ENCODE results near the gene HNRNPF.
"Not testable (repeated sequence)": the region's sequence is repeated elsewhere in the genome, so short reads cannot be mapped to it uniquely, and the experiment has no call there.

Gene HNRNPF

GRCh38 chr10:43448742-43449141 lies 39.8 kb upstream of the HNRNPF start:
- Histone ChIP-seq H3K36me3 (ENCODE audit: control insufficient read depth in 2 of 2, insufficient read depth in 1 of 2, low read length in 2 of 2) (no peaks in the 10 kb centered on the region), H3K4me1 (ENCODE audit: control insufficient read depth, insufficient read depth, low read length) (no peaks in the 10 kb centered on the region), H3K9me3 (ENCODE audit: control insufficient read depth, insufficient read depth, low read depth, low read length) (no peaks in the 10 kb centered on the region), H3K4me3 (ENCODE audit: low read depth, low read length) (no peak overlapping the region), H3K27ac (ENCODE audit: extremely low read depth, low read depth, low read length) (no peak overlapping the region)
- TF ChIP-seq ZNF16 (tag by site-specific recombination; IDR thresholded peaks at IDR 0.05; ENCODE audit: low read depth) (no peak), ZNF433 (tag by site-specific recombination; IDR thresholded peaks at IDR 0.05; ENCODE audit: low read depth) (no peak), ZNF585B (tag by site-specific recombination; IDR thresholded peaks at IDR 0.05) (no peak), GLI2 (tag by site-specific recombination; IDR thresholded peaks at IDR 0.05; ENCODE audit: borderline replicate concordance, low read depth) (no peak), ZNF214 (tag by site-specific recombination; IDR thresholded peaks at IDR 0.05; ENCODE audit: borderline replicate concordance) (no peak), ZBTB20 (tag by site-specific recombination; IDR thresholded peaks at IDR 0.05) (no peak)
- ChIA-PET POLR2A (no interaction called here), CTCF (interaction anchor here (0.6 to 0.7 kb wide), 2 partner anchors 56 to 1067 kb away, joined by 3 to 7 read pairs; no protein-coding TSS in a partner anchor)

GRCh38 chr10:43446219-43447017 lies 37.4 kb upstream of the HNRNPF start:
- H3K27ac ChIP-seq (ENCODE audit: extremely low read depth, low read depth, low read length); H3K9me3 ChIP-seq (ENCODE audit: control insufficient read depth, insufficient read depth, low read depth, low read length); H3K36me3 ChIP-seq (ENCODE audit: control insufficient read depth in 2 of 2, insufficient read depth in 1 of 2, low read length in 2 of 2); H3K4me1 ChIP-seq (ENCODE audit: control insufficient read depth, insufficient read depth, low read length); POLR2A ChIA-PET; H3K4me3 ChIP-seq (ENCODE audit: low read depth, low read length): not testable (repeated sequence)
- TF ChIP-seq ZNF610 (tag by site-specific recombination; IDR thresholded peaks at IDR 0.05; ENCODE audit: borderline replicate concordance): 0 out of 2 replicates have a peak, but pooled peaks have one; percentile 15
- TF ChIP-seq ZNF140 (tag by site-specific recombination; IDR thresholded peaks at IDR 0.05): peak; percentile 13; the same call in 1 of the 2 replicates
- CTCF ChIA-PET: interaction anchor here (1.0 kb wide), 1 partner anchor 10 kb away, joined by 3 read pairs; the partner anchor contains the start of gene ZNF487

- H3K27ac ChIP-seq (ENCODE audit: extremely low read depth, low read depth, low read length): no peak overlapping the region
- no peak overlapping the region for H3K4me3 ChIP-seq (ENCODE audit: low read depth, low read length)
- TF ChIP-seq ZNF362 (tag by site-specific recombination; IDR thresholded peaks at IDR 0.05) (no peak), ZNF768 (tag by site-specific recombination; IDR thresholded peaks at IDR 0.05) (no peak), ZNF274 (IDR thresholded peaks at IDR 0.05; ENCODE audit: low read length) (no peak), ZNF274 (tag by site-specific recombination; IDR thresholded peaks at IDR 0.05; ENCODE audit: borderline replicate concordance) (no peak), ZNF324 (tag by site-specific recombination; IDR thresholded peaks at IDR 0.05) (no peak), ZSCAN23 (tag by site-specific recombination; IDR thresholded peaks at IDR 0.05) (no peak), TRIM28 (IDR thresholded peaks at IDR 0.05; ENCODE audit: borderline replicate concordance, low read length) (no peak)
- H3K9me3 ChIP-seq (ENCODE audit: control insufficient read depth, insufficient read depth, low read depth, low read length): no peaks in the 10 kb centered on the region
- CTCF ChIA-PET: no interaction called here
- no peaks in the 10 kb centered on the region for H3K4me1 ChIP-seq (ENCODE audit: control insufficient read depth, insufficient read depth, low read length)
- POLR2A ChIA-PET: no interaction called here
- H3K36me3 ChIP-seq (ENCODE audit: control insufficient read depth in 2 of 2, insufficient read depth in 1 of 2, low read length in 2 of 2): no peaks in the 10 kb centered on the region; a peak in 1 of 3 replicates
Observed at GRCh38 chr10:43444897-43445466, 36.0 kb upstream of the HNRNPF start.

GRCh38 chr10:43444323-43444722 lies 35.3 kb upstream of the HNRNPF start:
- no peak overlapping the region for H3K27ac ChIP-seq (ENCODE audit: extremely low read depth, low read depth, low read length)
- ChIA-PET CTCF (no interaction called here), POLR2A (no interaction called here)
- no peaks in the 10 kb centered on the region; a peak in 1 of 3 replicates for H3K36me3 ChIP-seq (ENCODE audit: control insufficient read depth in 2 of 2, insufficient read depth in 1 of 2, low read length in 2 of 2)
- TF ChIP-seq KLF1 (tag by site-specific recombination; IDR thresholded peaks at IDR 0.05) (0 out of 2 replicates have a peak, but pooled peaks have one; percentile 34), REST (tag by site-specific recombination; IDR thresholded peaks at IDR 0.05) (no peak)
- no peaks in the 10 kb centered on the region for H3K4me1 ChIP-seq (ENCODE audit: control insufficient read depth, insufficient read depth, low read length)
- H3K9me3 ChIP-seq (ENCODE audit: control insufficient read depth, insufficient read depth, low read depth, low read length): no peaks in the 10 kb centered on the region
- H3K4me3 ChIP-seq (ENCODE audit: low read depth, low read length): no peak overlapping the region

All from HEK293 (cell line).